K562 (cell line): Measurements from ENCODE around the gene NDP. TPM values are rescaled to one million over a fixed set of nuclear protein-coding genes. Genes with fewer than 3 reads are reported as not detected.

ENCODE experiments used
- ATAC-seq: fragments of 200-7000 bp; cut with Tn5 transposase; 3 replicates; pipeline ENCODE4 v1.9.1; 2020; ENCODE audit warnings: moderate library complexity
- BruUV-seq: library from RNA; stranded (reverse); fragments of 400-500 nt; replicated peaks from 2 replicates; lab custom pipeline; 2021; lab: Mats Ljungman, UMichigan
- CTCF ChIA-PET: fragments of 300-600 bp; formaldehyde crosslinking; extraction: SDS; loops from one replicate; lab custom pipeline; 2021; ENCODE audit warnings: low intra/inter-chr PET ratio; lab: Yijun Ruan, JAX
- POLR2A ChIA-PET: fragments of 300-600, 350-650 bp; sonication (Branson Sonifier 250); formaldehyde crosslinking; extraction: SDS; loops from one replicate; lab custom pipeline; 2021; ENCODE audit warnings: antibody characterized with exemption, inconsistent platforms; lab: Yijun Ruan, JAX
- DNase-seq, 4 experiments: peaks; one replicate each; pipeline versions ENCODE4 v3.0.0 to v3.0.0-alpha.2; 2011 to 2018; ENCODE audit warnings: low spot score in 3 of 4, mixed read lengths in 3 of 4; ENCODE audit errors: extremely low read depth in 1 of 4
- FAIRE-seq: peaks from 2 replicates; lab custom pipeline; 2011; peaks lifted over from hg19 to GRCh38; lab: Jason Lieb, UNC
- H2AFZ ChIP-seq: 2 replicates; pipeline ENCODE4 v1.6.0; 2011; ENCODE audit warnings: low read depth, low read length, control low read depth, inconsistent platforms
- H3K27ac ChIP-seq: fragments of 200-600 bp; 3 replicates; pipeline ENCODE4 v1.8.0; 2011; ENCODE audit warnings: low read depth, mild to moderate bottlenecking, control low read depth, inconsistent platforms, low read length, moderate library complexity, mixed read lengths; ENCODE audit errors: extremely low read depth
- H3K27me3 ChIP-seq, 2 experiments: fragments of 300-600 bp in 1 of 2; 2 replicates in 1 of 2; 3 replicates in 1 of 2; pipeline versions ENCODE4 v1.6.0 to v1.8.0; 2011; ENCODE audit warnings: inconsistent platforms in 2 of 2, low read length in 2 of 2, mild to moderate bottlenecking in 1 of 2, mixed read lengths in 1 of 2, moderate library complexity in 1 of 2; ENCODE audit not compliant: control insufficient read depth in 2 of 2, insufficient read depth in 2 of 2
- H3K36me3 ChIP-seq: fragments of 300-600 bp; 3 replicates; pipeline ENCODE4 v1.8.0; 2011; ENCODE audit warnings: mild to moderate bottlenecking, low read length, inconsistent platforms; ENCODE audit not compliant: control insufficient read depth, insufficient read depth
- H3K4me1 ChIP-seq, 2 experiments: fragments of 200-600 bp in 1 of 2; replicated peaks in 1 of 2; 2 replicates in 1 of 2; 3 replicates in 1 of 2; pipeline versions ENCODE4 v1.5.1 to v1.8.0; 2011; ENCODE audit warnings: inconsistent platforms in 2 of 2, low read length in 2 of 2, mild to moderate bottlenecking in 1 of 2, mixed read lengths in 1 of 2, moderate library complexity in 1 of 2; ENCODE audit not compliant: control insufficient read depth in 2 of 2, insufficient read depth in 2 of 2
- H3K4me2 ChIP-seq: 2 replicates; pipeline ENCODE4 v1.6.1; 2011; ENCODE audit warnings: low read length, control low read depth, inconsistent platforms, mixed read lengths; ENCODE audit not compliant: insufficient read depth
- H3K4me3 ChIP-seq: fragments of 200-600 bp; sonication (generic), shearing (Covaris generic); 2 replicates; pipeline ENCODE4 v1.5.1; 2016; ENCODE audit warnings: control low read depth, inconsistent platforms
- H3K79me2 ChIP-seq: fragments of 200-600 bp; 3 replicates; pipeline ENCODE4 v1.8.0; 2011; ENCODE audit warnings: low read length, inconsistent platforms; ENCODE audit not compliant: control insufficient read depth, insufficient read depth
- H3K9ac ChIP-seq, 2 experiments: 2 replicates each; pipeline versions ENCODE4 v1.6.0 to v1.6.1; 2011; ENCODE audit warnings: low read depth in 2 of 2, low read length in 2 of 2, control low read depth in 1 of 2, inconsistent platforms in 1 of 2, mild to moderate bottlenecking in 1 of 2, mixed read lengths in 1 of 2; ENCODE audit not compliant: insufficient read depth in 1 of 2
- H3K9me1 ChIP-seq: one replicate; pipeline ENCODE4 v1.6.0; 2011; ENCODE audit warnings: inconsistent platforms, mild to moderate bottlenecking, low read length, moderate library complexity; ENCODE audit not compliant: control insufficient read depth, insufficient read depth
- H3K9me3 ChIP-seq: replicated peaks from 2 replicates; pipeline ENCODE4 v1.5.1; 2011; ENCODE audit warnings: low read depth, low read length, inconsistent platforms; ENCODE audit not compliant: control insufficient read depth, insufficient read depth
- H4K20me1 ChIP-seq: replicated peaks from 2 replicates; pipeline ENCODE4 v1.6.1; 2011; ENCODE audit warnings: low read length, inconsistent platforms, mixed read lengths; ENCODE audit not compliant: control insufficient read depth, insufficient read depth
- CUX1 ChIP-seq: fragments of 200-800 bp; sonication (Bioruptor generic); IDR thresholded peaks from 2 replicates; pipeline ENCODE4 v1.6.1; 2016; ENCODE audit warnings: missing genetic modification characterization, missing compliant biosample characterization
- FOXA1 ChIP-seq: fragments of 450-650 bp; IDR thresholded peaks from 2 replicates; pipeline ENCODE4 v1.6.1; 2016; ENCODE audit warnings: mild to moderate bottlenecking, borderline replicate concordance
- GABPB1 ChIP-seq: sonication (generic); formaldehyde crosslinking; IDR thresholded peaks from 2 replicates; pipeline ENCODE4 v1.8.0; 2022; ENCODE audit warnings: mild to moderate bottlenecking, missing genetic modification reagents
- GATAD2B ChIP-seq: fragments of 450-650 bp; IDR thresholded peaks from 2 replicates; pipeline ENCODE4 v1.6.1; 2017; ENCODE audit warnings: mild to moderate bottlenecking, borderline replicate concordance
- MYBL2 ChIP-seq, 2 experiments: fragments of 450-650 bp in 1 of 2; sonication (generic) in 1 of 2; formaldehyde crosslinking in 1 of 2; IDR thresholded peaks; 2 replicates each; pipeline versions ENCODE4 v1.6.1 to v1.8.1; 2017 to 2022; ENCODE audit warnings: borderline replicate concordance in 1 of 2, inconsistent platforms in 1 of 2, low read depth in 1 of 2, mild to moderate bottlenecking in 1 of 2, missing genetic modification reagents in 1 of 2, moderate library complexity in 1 of 2
- MYNN ChIP-seq, 2 experiments: sonication (generic); formaldehyde crosslinking in 1 of 2; IDR thresholded peaks; 2 replicates each; pipeline versions ENCODE4 v1.5.0 to v1.6.1; 2016 to 2020; ENCODE audit warnings: antibody characterized with exemption in 1 of 2, missing genetic modification reagents in 1 of 2
- NCOA6 ChIP-seq: fragments of 450-650 bp; IDR thresholded peaks from 2 replicates; pipeline ENCODE4 v1.6.1; 2017; ENCODE audit warnings: mild to moderate bottlenecking
- NR3C1 ChIP-seq: sonication (generic); formaldehyde crosslinking; IDR thresholded peaks from 2 replicates; pipeline ENCODE4 v1.8.1; 2022; ENCODE audit warnings: missing genetic modification reagents
- NUFIP1 ChIP-seq: fragments of 450-650 bp; IDR thresholded peaks from 2 replicates; pipeline ENCODE4 v1.6.1; 2018; ENCODE audit not compliant: partially characterized antibody
- RBM22 ChIP-seq: fragments of 200-400 bp; formaldehyde crosslinking; IDR thresholded peaks from 2 replicates; pipeline ENCODE4 v1.6.1; 2018; ENCODE audit warnings: low read length, low read depth; ENCODE audit not compliant: poor library complexity, severe bottlenecking
- SMARCE1 ChIP-seq: fragments of 450-650 bp; IDR thresholded peaks from 2 replicates; pipeline ENCODE4 v1.7.1; 2016; ENCODE audit warnings: mild to moderate bottlenecking
- STAT5A ChIP-seq: IDR thresholded peaks from 2 replicates; pipeline ENCODE4 v1.6.1; 2012; ENCODE audit warnings: low read length, inconsistent platforms, borderline replicate concordance
- ZFP36 ChIP-seq: fragments of 150-350 bp; IDR thresholded peaks from 2 replicates; pipeline ENCODE4 v1.6.1; 2018; ENCODE audit warnings: low read length, low read depth; ENCODE audit not compliant: partially characterized antibody
- ZNF124 ChIP-seq: sonication (generic); formaldehyde crosslinking; IDR thresholded peaks from 2 replicates; pipeline ENCODE4 v1.8.1; 2022; ENCODE audit warnings: missing genetic modification reagents
- ZNF133 ChIP-seq: fragments of 250-450 bp; sonication (Bioruptor Pico); IDR thresholded peaks from 2 replicates; pipeline ENCODE4 v1.4.0; 2020; ENCODE audit warnings: mild to moderate bottlenecking
- ZNF395 ChIP-seq: fragments of 200-800 bp; sonication (Bioruptor generic); IDR thresholded peaks from 2 replicates; pipeline ENCODE4 v1.6.1; 2017; ENCODE audit warnings: missing genetic modification characterization, missing compliant biosample characterization
- ZNF41 ChIP-seq: fragments of 250-450 bp; sonication (Bioruptor Pico); conservative IDR thresholded peaks from 2 replicates; pipeline ENCODE4 v1.4.0; 2020; ENCODE audit warnings: mild to moderate bottlenecking
- WGBS: fragments of 100-300 bp; shearing (Covaris generic); methylation state at CpG from one replicate; pipeline ENCODE4 v1.1.6; 2016; ENCODE audit warnings: low coverage, mixed read lengths; ENCODE audit not compliant: insufficient coverage; ENCODE audit errors: missing lambda C conversion rate; 5-methylcytosine and 5-hydroxymethylcytosine counted together
- in situ Hi-C: fragments of 300-500 bp; cut with MboI; formaldehyde crosslinking; loops from 4 replicates; pipeline ENCODE4 v1.15.0; 2018; ENCODE audit warnings: inconsistent platforms, mixed read lengths
- intact Hi-C: fragments of 100-400 bp; cut with micrococcal nuclease; formaldehyde crosslinking; loops from 2 replicates; pipeline ENCODE4 v1.14.2; 2022
- polyA plus RNA-seq, 8 experiments: library from polyadenylated mRNA; depleted of rRNA in 4 of 8; stranded (reverse) in 5 of 8; unstranded in 3 of 8; fragments of >200 nt; fragmentation: Nextera tagmentation in 2 of 8; fragmentation: Illumina TruSeq in 1 of 8; extraction: Ambion mirVana in 2 of 8; extraction: Trizol in 1 of 8; gene quantifications; 2 replicates each; pipeline versions ENCODE4 v1.2.1 to v1.2.3, GENCODE V29; 2011 to 2014; ENCODE audit warnings: inconsistent platforms in 1 of 8, missing spikeins in 1 of 8
- total RNA-seq, 7 experiments: library from RNA; depleted of rRNA in 6 of 7; stranded (reverse); fragments of >200 nt in 6 of 7; fragmentation: Illumina TruSeq in 2 of 7; extraction: Trizol in 2 of 7; gene quantifications; 2 replicates each; pipeline versions ENCODE4 v1.2.1 to v1.2.3, GENCODE V29; 2011 to 2021; ENCODE audit warnings: low replicate concordance in 1 of 7

Gene NDP
- total and polyA plus RNA-seq, 9 of the 15 experiments (the other 6 are each of a cell fraction or from before 2014, with no cell fraction given): not detected

DNA sequence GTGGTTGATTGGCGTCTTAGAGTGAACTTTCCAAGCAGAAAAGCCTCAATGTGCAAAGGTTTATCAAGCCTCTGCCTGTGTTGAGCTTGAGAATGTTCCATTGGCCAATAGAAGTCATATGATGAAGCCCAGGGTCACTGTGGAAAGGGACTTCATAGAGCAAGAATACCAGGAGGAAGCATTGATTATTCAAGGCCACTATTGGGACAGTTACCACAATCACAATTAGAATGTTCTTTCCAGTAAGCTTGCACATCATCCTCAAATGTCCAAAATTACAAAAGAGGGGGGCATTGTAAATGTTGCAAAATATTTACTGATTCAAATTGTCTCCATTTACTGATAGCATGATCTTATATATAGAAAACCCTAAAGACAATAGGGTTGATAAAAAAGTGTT, 32.9 kb upstream of the NDP start (continued):
- TF ChIP-seq ZNF395 (CRISPR knock-in tag) (no peak), NR3C1 (CRISPR knock-in tag) (no peak), ZNF124 (no peak), MYNN (IDR thresholded peaks at IDR 0.05) (no peak), MYNN (CRISPR knock-in tag; IDR thresholded peaks at IDR 0.05) (no peak), SMARCE1 (no peak)

GRCh38 chrX:44003975-44004374, 30.8 kb upstream of the NDP start:
- ATAC-seq (no peak), DNase-seq (no peak), FAIRE-seq (no peak)
- H3K4me3 ChIP-seq: no peak overlapping the region
- in situ Hi-C loops: no loop called here
- no peak overlapping the region for H2AFZ ChIP-seq
- intact Hi-C loops: no loop called here
- H3K9me3 ChIP-seq: no peaks in the 10 kb centered on the region
- H3K9ac ChIP-seq: no peak overlapping the region
- H3K27me3 ChIP-seq: no peaks in the 10 kb centered on the region; a peak in 1 of 5 replicates
- CTCF ChIA-PET: no interaction called here
- POLR2A ChIA-PET: no interaction called here
- H3K27ac ChIP-seq: no peak overlapping the region
- no peaks in the 10 kb centered on the region for H3K9me1 ChIP-seq
- no peak overlapping the region for H3K4me2 ChIP-seq
- no peaks in the 10 kb centered on the region for H3K4me1 ChIP-seq
- H3K79me2 ChIP-seq: no peaks in the 10 kb centered on the region
- no TSS peak for BruUV-seq
- no peaks in the 10 kb centered on the region for H3K36me3 ChIP-seq
- WGBS: 4% methylated on average over 3 of the region's 3 CpGs
- H4K20me1 ChIP-seq: no peaks in the 10 kb centered on the region
- TF ChIP-seq CUX1 (CRISPR knock-in tag): no peak
- no peak for TF ChIP-seq GABPB1
- TF ChIP-seq STAT5A: no peak
- no peak for TF ChIP-seq ZFP36
- no peak for TF ChIP-seq GATAD2B
- no peak for TF ChIP-seq ZNF133
- no peak for TF ChIP-seq RBM22
- no peak for TF ChIP-seq MYBL2 (IDR thresholded peaks at IDR 0.05; ENCODE audit: low read depth)
- TF ChIP-seq MYBL2 (CRISPR knock-in tag; IDR thresholded peaks at IDR 0.05; ENCODE audit: borderline replicate concordance): no peak
- TF ChIP-seq NUFIP1: no peak
- TF ChIP-seq FOXA1: no peak
- no peak for TF ChIP-seq NCOA6
- TF ChIP-seq ZNF41 (CRISPR knock-in tag): no peak
